GM03348 (cell line): ENCODE measurements around the gene PORCN.

ENCODE experiments used
- DNase-seq: peaks from one replicate; pipeline ENCODE4 v3.0.0; 2012; ENCODE audit warnings: low spot score

PORCN gene

GRCh38 chrX:48508400-48509244 lies at the start of gene PORCN:
TSS of gene PORCN (plus strand) at chrX:48508992. CDS start at chrX:48509821, 829 bp downstream.
- DNase-seq = peak; percentile 95

GRCh38 chrX:48459483-48459882 lies 49.3 kb upstream of the PORCN start:
- DNase-seq = no peak

DNA sequence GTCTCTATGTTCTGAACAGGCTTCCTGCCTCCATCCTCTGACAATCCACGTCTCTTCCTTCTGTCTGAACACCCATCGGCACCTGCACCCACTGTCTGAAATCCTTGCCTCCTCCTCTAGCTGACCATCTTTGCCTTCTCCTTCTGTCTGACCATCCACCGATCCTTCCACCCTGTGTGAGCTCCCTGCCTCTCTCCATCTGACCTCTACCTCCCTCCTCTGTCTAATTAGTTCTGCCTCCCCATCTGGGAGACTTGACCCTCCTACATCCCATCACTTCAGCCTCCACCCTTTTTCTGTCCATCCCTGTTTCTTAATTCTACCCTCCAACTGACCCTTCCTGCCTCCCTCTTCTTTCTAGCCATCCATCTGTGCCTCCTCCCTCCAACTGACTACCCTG lies 48.8 kb upstream of the PORCN start:
- no peak for DNase-seq

- DNase-seq = no peak
Observed at GRCh38 chrX:48460606-48461005, 48.2 kb upstream of the PORCN start.

DNA sequence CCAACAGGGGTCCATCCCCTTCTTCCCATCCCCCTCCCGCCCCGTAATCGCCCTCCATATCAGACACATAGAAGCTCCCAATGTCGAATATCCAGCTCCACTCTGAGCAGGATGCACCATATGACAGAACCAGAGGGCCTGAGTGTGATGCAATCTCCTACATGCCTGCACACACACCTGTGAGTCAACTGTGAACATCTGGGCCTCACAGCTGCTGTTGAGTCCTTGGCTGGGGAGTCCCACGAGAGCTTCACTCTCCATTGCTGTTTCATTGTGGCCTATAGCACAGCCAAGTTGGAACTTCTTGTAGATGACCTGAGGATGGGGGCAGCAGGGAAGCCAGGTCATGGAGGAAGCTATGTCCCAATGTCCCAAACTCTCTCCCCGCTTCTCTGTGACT lies 47.0 kb upstream of the PORCN start:
- no peak for DNase-seq

DNA sequence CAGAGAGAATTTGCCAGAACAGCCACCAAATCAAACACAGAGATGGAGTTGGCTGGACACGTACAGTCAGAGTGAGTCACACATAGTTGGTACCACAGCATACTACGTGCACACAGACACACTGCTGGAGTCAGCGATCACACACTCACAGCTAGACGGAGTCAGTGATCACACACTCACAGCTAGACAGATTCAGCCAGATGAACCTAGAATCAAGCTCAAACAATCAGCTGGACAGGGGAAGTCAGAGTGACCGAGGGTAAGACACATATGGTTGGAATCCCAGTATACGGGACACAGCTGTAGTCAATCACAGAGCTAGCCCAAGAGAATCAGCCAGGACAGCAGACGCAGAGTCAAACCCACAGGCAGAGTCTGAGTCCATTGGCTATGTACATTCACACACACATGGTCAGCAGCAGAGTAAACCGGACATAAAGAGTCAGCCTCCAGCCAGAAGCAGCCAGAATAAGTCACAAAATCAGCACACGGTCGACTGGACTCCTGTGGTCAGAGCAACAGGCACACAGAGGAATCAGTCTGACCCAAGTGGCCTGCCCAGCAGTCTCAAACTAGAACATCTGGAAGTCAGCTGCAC lies 43.4 kb upstream of the PORCN start:
- DNase-seq = peak; percentile 75

GRCh38 chrX:48466696-48467095 lies 42.1 kb upstream of the PORCN start:
- no peak for DNase-seq

DNA sequence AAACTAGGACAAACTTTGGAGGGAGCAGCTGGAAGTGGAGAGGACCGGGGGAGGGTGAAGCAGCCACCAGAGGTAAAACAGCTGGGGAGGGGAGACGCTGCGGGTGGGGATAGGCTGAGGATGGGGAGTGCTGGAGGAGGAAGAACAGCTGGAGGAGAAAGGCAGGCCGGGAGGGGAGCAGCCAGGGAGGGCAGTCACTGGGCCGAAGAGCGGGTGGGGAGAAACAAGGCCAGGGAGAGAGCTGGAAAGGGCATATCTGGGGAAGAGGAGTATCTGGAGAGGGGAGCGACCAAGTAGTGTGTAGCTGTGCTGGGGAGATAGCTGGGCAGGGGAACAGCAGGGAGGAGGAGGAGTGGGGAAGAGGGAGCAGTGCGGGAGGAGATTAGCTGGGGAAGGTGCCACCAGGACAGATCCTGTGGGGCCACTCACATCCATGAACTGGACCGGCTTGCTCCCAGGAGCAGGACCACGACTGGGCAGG lies 41.5 kb upstream of the PORCN start:
- no peak for DNase-seq

- DNase-seq = peak; percentile 46
Observed at GRCh38 chrX:48468247-48468671, 40.5 kb upstream of the PORCN start.

DNA sequence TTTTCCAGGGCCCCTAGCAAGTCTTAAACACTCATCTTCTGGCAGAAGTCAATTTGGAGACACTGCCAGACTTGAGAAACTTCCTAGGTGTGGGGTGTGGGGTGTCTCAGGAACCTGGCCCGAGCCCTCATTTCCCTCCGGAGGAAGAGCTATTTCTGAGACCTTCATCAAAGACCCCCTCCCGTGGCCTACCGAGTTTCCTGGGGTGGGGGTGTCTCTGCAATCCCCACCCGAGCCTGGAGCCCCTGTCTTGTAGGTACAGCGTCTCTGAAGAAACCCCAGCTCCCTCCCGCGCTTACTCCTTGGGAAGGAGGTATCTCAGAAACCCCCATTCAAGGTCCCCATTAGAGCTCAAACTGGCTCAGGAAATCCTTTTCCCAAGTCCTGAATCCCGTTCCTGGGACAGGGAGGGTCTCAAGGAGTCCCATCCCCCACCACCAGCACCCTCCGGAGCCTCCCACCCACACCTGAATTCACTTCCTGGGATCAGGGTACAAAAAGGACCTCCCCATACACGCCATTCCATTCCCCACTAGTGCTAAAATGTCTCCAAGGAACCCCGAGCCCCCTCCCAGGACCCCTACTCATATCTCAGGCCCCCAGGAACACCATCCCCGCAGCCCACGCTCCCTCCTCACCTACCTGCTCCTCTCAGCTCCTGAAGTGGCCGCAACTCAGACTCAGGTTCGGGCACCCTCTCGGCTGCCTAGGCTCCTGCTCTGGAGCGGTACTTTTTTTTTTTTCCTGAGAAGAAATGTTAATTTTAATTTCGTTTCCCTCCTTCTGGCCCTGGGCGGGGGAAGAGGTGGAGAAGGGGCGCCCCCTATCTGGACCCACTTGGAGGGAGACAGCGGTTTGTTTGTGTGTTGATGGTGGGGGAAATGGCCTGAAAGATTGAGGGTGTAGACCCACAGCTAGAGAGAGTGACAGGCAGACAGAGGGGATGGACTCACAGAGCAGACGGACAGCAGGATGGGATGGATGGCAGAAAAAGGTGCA lies 39.8 kb upstream of the PORCN start:
- DNase-seq = no peak

DNA sequence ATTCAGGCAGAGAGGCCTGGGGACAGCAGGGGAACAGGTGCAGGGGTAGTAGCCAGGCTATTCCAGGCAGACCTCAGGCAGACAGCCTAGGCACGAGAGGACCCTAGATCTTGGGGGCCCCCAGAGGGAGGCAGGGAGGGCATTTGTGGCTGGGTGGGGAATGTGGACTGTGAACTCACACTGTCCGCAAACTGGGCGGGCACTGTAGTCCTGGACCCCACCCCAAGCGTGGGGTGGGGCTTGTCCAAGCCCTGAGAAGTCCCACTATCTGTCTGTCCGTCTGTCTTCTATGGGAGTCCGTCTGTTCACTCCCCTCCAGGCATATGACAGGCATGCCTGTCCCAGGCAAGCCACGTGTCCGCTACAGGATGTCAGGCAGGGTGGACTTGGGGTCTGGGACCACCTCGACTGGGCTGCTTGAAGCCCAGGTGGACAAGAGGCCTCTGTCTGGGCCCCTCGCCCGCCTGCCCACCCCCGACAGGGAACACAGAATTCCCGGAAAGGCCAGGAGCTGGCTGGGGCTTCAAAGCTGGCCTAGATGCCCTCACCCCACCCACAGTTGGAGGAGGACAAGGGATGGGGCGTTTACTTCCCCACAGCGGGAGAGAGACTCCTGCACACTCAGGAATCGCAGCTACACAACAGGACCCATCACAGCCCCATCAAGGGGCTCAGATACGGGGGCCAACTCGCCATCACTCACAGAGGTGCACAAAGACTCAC lies 38.5 kb upstream of the PORCN start, which contains the start of gene SLC38A5:
TSS of gene SLC38A5 (minus strand) at position 151 of the 723 bp plus-strand sequence. CDS start 2,336 bp downstream, outside the sequence.
- DNase-seq = no peak

DNA sequence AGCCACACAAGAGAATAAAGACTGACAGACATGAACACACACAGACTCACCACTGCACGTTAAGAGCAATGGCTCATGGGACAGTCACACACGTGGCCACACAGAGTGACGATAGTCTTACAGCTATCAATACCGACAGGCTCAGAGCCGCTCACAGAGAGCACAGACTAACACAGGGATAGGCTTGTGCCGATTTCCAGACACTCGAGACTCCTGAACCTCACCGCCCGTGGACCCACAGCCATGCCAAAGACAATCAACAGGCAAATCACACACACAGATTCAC lies 38.0 kb upstream of the PORCN start:
- no peak for DNase-seq

DNA sequence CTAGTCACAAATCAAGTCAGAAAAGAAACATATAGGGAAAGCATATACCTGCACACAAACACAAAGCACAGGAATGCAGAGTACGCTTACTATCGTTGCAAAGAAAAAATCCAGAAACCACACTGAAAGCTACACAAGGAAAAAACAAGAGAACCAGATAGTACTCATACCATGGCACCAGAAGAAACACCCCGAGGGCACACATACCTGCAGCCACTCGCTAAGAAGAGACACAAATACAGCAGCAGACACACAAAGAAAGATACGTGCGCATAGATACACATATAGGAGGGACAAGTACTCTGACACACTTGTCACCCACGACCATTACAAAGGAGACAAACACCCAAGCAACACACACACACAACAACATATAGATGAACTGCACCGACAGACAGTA lies 37.3 kb upstream of the PORCN start:
- no peak for DNase-seq

DNA sequence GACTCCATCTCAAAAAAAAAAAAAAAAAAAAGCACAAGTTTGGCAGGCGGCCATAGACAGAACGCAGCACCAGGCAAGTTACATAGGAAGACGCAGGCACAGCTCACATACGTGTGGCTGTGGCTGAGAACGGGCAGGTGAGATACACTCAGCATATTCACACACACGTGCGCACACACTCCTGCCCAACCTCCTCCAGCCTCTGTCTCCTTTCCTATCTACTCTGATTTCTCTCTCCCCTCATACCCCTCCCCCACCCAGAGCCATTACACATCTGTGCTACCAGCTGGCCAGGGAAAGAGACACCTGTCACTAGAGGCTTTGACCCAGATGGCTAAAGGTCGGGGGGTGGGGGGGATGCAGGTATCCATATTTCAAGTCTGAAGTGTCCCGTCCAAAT lies 36.6 kb upstream of the PORCN start:
- DNase-seq = no peak

DNA sequence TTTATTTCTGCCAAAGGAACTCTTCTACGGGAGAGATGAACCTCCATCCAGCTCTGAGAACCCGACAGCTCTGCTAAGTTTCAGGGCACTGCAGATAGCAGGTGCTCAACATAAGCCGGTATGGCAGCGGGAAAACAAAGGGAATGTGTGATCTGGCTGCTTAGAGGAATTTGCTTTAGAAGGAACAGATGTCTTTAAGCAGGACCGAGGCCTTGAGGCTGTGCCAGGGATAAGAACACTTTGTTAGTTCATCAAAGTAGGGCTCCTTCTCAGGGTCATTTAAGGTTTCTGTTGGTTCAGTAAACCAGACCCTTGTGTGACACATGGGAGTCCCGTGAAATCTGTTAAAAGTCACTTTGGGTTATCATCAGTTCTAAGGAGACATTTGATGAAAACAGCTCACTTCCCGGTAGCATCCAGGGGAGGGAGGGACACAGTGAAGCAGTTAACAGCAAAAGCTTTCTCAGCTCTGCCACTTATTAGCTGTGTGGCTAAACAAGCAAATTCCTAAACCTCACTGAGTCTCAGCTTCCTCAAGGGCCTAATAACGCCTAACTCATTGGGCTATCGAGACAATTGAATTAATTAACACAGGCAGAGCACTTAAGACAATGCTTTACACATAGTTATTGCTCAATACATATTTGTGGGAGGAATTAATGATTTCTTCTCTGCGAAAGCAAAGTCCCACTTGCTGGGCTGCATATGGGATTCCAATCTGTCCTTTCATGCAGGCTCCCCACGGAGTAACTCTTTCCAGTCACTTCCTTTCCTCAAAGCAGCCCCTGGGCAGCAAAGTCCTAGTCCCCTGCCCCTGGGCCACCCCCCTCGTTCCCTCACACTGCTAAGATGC lies 35.7 kb upstream of the PORCN start:
- no peak for DNase-seq

GRCh38 chrX:48473704-48473990 lies 35.1 kb upstream of the PORCN start:
- DNase-seq = no peak

GRCh38 chrX:48474127-48474526 lies 34.7 kb upstream of the PORCN start:
- no peak for DNase-seq

GRCh38 chrX:48474581-48474980 lies 34.2 kb upstream of the PORCN start:
- no peak for DNase-seq

GRCh38 chrX:48475296-48475695 lies 33.5 kb upstream of the PORCN start:
- DNase-seq = no peak

- peak; percentile 89 for DNase-seq
Observed at GRCh38 chrX:48475774-48476577, 32.8 kb upstream of the PORCN start, which contains the start of gene FTSJ1. TSS of gene FTSJ1 (plus strand) at chrX:48476199. CDS start at chrX:48478048, 1,849 bp downstream.
